Stomach (tissue), 4 donors: ENCODE measurements around the gene UBFD1.

Experiments used
- POLR2A ChIP-seq, 4 donors: fragments of 450-650 bp; IDR thresholded peaks; one replicate each; pipeline ENCODE4 v1.6.1; 2016; ENCODE audit warnings: antibody characterized with exemption in 4 of 4, control low read depth in 2 of 4, mild to moderate bottlenecking in 1 of 4, moderate library complexity in 1 of 4
- POLR2AphosphoS5 ChIP-seq, 3 donors: sonication (generic); formaldehyde crosslinking; IDR thresholded peaks; one replicate each; pipeline ENCODE4 v1.6.1; 2016; ENCODE audit warnings: antibody characterized with exemption in 3 of 3
- TF ChIP-seq, protein P1 (sequence below), 7 experiments: fragments of 450-650 bp in 4 of 7; fragments of 200-600 bp in 3 of 7; sonication (generic) in 3 of 7; IDR thresholded peaks; one replicate each; pipeline ENCODE4 v1.5.1; 2016 to 2019; ENCODE audit warnings: antibody characterized with exemption in 7 of 7, control low read depth in 2 of 7, mild to moderate bottlenecking in 1 of 7

DNA sequence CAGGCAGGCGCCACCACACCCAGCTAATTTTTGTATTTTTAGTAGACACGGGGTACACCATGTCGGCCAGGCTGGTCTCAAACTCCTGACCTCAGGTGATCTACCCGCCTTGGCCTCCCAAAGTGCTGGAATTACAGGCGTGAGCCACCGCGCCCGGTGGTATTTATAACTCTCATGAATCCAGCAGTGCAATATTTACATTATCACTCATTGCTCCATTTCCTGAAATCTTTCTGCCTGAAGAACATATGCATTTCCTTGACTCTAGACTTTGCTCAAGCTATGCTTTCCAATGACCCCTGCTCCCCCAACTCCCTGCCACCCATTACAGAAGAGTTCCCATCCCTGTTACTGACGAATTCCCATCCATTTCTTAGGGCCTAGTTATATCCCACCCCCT, 58.3 kb downstream of the UBFD1 start:
- TF ChIP-seq POLR2AphosphoS5 (IDR thresholded peaks at IDR 0.05) = no peak
- no peak for TF ChIP-seq POLR2A (IDR thresholded peaks at IDR 0.05)
- TF ChIP-seq, protein P1, sequence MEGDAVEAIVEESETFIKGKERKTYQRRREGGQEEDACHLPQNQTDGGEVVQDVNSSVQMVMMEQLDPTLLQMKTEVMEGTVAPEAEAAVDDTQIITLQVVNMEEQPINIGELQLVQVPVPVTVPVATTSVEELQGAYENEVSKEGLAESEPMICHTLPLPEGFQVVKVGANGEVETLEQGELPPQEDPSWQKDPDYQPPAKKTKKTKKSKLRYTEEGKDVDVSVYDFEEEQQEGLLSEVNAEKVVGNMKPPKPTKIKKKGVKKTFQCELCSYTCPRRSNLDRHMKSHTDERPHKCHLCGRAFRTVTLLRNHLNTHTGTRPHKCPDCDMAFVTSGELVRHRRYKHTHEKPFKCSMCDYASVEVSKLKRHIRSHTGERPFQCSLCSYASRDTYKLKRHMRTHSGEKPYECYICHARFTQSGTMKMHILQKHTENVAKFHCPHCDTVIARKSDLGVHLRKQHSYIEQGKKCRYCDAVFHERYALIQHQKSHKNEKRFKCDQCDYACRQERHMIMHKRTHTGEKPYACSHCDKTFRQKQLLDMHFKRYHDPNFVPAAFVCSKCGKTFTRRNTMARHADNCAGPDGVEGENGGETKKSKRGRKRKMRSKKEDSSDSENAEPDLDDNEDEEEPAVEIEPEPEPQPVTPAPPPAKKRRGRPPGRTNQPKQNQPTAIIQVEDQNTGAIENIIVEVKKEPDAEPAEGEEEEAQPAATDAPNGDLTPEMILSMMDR (IDR thresholded peaks at IDR 0.05) = no peak
